Panc1 (cell line): ENCODE results near the gene SLC22A23. TPM values are rescaled to one million over a fixed set of nuclear protein-coding genes. Genes with fewer than 3 reads are reported as not detected.

Experiments
- ATAC-seq: fragments of 200-7000 bp; cut with Tn5 transposase; 2 replicates; pipeline ENCODE4 v1.9.1; 2020; ENCODE audit warnings: mild to moderate bottlenecking, moderate library complexity
- BruUV-seq: library from RNA; stranded (reverse); fragments of 400-500 nt; replicated peaks from 2 replicates; lab custom pipeline; 2021; lab: Mats Ljungman, UMichigan
- CTCF ChIA-PET: fragments of 300-600 bp; sonication (Branson Sonifier 250); formaldehyde crosslinking; loops from one replicate; lab custom pipeline; 2022; ENCODE audit warnings: antibody characterized with exemption; lab: Charles Lee
- POLR2A ChIA-PET: fragments of 300-600 bp; sonication (Branson Sonifier 250); formaldehyde crosslinking; loops from one replicate; lab custom pipeline; 2022; ENCODE audit warnings: antibody characterized with exemption; lab: Charles Lee
- DNase-seq: peaks from one replicate; pipeline ENCODE4 v3.0.0-alpha.2; 2010; ENCODE audit warnings: low read depth, low spot score
- H3K27ac ChIP-seq: 2 replicates; pipeline ENCODE4 v1.5.1; 2011; ENCODE audit warnings: mild to moderate bottlenecking, low read length, inconsistent platforms
- H3K27me3 ChIP-seq: fragments of 200-500 bp; sonication (Bioruptor generic); 2 replicates; pipeline ENCODE4 v1.6.0; 2014; ENCODE audit warnings: low read length, inconsistent platforms; ENCODE audit not compliant: control insufficient read depth, insufficient read depth
- H3K36me3 ChIP-seq: fragments of 200-500 bp; sonication (Bioruptor generic); 2 replicates; pipeline ENCODE4 v1.5.1; 2014; ENCODE audit warnings: inconsistent platforms, mild to moderate bottlenecking, low read length, moderate library complexity; ENCODE audit not compliant: control insufficient read depth, insufficient read depth
- H3K4me1 ChIP-seq: 2 replicates; pipeline ENCODE4 v1.5.1; 2011; ENCODE audit warnings: inconsistent platforms, mild to moderate bottlenecking, low read length, moderate library complexity; ENCODE audit not compliant: control insufficient read depth, insufficient read depth
- H3K4me3 ChIP-seq, 2 experiments: 2 replicates each; pipeline ENCODE4 v1.5.1; 2011 to 2012; ENCODE audit warnings: low read depth in 2 of 2, low read length in 2 of 2, mild to moderate bottlenecking in 2 of 2, inconsistent platforms in 1 of 2, moderate library complexity in 1 of 2
- H3K9me3 ChIP-seq: fragments of 200-500 bp; sonication (Bioruptor generic); 2 replicates; pipeline ENCODE4 v1.5.1; 2014; ENCODE audit warnings: low read depth, mild to moderate bottlenecking, inconsistent platforms, low read length, moderate library complexity; ENCODE audit not compliant: control insufficient read depth, insufficient read depth
- POLR2AphosphoS5 ChIP-seq: IDR thresholded peaks from 2 replicates; pipeline ENCODE4 v1.6.1; 2012; ENCODE audit warnings: mild to moderate bottlenecking, low read depth, low read length, moderate library complexity
- SIN3A ChIP-seq: IDR thresholded peaks from 2 replicates; pipeline ENCODE4 v1.6.1; 2012; ENCODE audit warnings: low read depth, mild to moderate bottlenecking, low read length, moderate library complexity, borderline replicate concordance; ENCODE audit not compliant: insufficient read depth
- TCF7L2 ChIP-seq: IDR thresholded peaks from 2 replicates; pipeline ENCODE4 v1.6.1; 2011; ENCODE audit warnings: mild to moderate bottlenecking, low read depth, low read length, inconsistent platforms
- in situ Hi-C: cut with HindIII; loops from 2 replicates; pipeline ENCODE4 v1.10.0; 2016; ENCODE audit warnings: low sequenced_read_pairs, low pct_unique_long_range_greater_than_20kb
- intact Hi-C: fragments of 100-400 bp; cut with micrococcal nuclease; formaldehyde crosslinking; loops from one replicate; pipeline ENCODE4 v1.10.0; 2022; ENCODE audit not compliant: unreplicated experiment
- total RNA-seq: library from RNA; stranded (reverse); gene quantifications from one replicate; pipeline ENCODE4 v1.2.1, GENCODE V29; 2021; ENCODE audit not compliant: unreplicated experiment
- TF ChIP-seq, protein P1 (sequence below), 2 experiments: IDR thresholded peaks; 2 replicates each; pipeline ENCODE4 v1.6.1; 2011 to 2012; ENCODE audit warnings: low read depth in 2 of 2, control low read depth in 1 of 2, low read length in 1 of 2, mild to moderate bottlenecking in 1 of 2, moderate library complexity in 1 of 2; ENCODE audit not compliant: insufficient read depth in 1 of 2
- TF ChIP-seq, protein P2 (sequence below): fragments of 450-650 bp; IDR thresholded peaks from 2 replicates; pipeline ENCODE4 v1.5.1; 2017; ENCODE audit warnings: mild to moderate bottlenecking

SLC22A23 gene
- total RNA-seq, 1 experiment from 2014 or later: 4.5 TPM

- H3K27ac ChIP-seq: no peak overlapping the region
- BruUV-seq: no TSS peak
- intact Hi-C loops: no loop called here
- in situ Hi-C loops: no loop called here
- TF ChIP-seq POLR2AphosphoS5: no peak
- TF ChIP-seq, protein P1, sequence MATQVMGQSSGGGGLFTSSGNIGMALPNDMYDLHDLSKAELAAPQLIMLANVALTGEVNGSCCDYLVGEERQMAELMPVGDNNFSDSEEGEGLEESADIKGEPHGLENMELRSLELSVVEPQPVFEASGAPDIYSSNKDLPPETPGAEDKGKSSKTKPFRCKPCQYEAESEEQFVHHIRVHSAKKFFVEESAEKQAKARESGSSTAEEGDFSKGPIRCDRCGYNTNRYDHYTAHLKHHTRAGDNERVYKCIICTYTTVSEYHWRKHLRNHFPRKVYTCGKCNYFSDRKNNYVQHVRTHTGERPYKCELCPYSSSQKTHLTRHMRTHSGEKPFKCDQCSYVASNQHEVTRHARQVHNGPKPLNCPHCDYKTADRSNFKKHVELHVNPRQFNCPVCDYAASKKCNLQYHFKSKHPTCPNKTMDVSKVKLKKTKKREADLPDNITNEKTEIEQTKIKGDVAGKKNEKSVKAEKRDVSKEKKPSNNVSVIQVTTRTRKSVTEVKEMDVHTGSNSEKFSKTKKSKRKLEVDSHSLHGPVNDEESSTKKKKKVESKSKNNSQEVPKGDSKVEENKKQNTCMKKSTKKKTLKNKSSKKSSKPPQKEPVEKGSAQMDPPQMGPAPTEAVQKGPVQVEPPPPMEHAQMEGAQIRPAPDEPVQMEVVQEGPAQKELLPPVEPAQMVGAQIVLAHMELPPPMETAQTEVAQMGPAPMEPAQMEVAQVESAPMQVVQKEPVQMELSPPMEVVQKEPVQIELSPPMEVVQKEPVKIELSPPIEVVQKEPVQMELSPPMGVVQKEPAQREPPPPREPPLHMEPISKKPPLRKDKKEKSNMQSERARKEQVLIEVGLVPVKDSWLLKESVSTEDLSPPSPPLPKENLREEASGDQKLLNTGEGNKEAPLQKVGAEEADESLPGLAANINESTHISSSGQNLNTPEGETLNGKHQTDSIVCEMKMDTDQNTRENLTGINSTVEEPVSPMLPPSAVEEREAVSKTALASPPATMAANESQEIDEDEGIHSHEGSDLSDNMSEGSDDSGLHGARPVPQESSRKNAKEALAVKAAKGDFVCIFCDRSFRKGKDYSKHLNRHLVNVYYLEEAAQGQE (IDR thresholded peaks at IDR 0.05; ENCODE audit: insufficient read depth in 1 of 2, low read depth in 2 of 2, low read length in 1 of 2): no peak
- TF ChIP-seq, protein P2, sequence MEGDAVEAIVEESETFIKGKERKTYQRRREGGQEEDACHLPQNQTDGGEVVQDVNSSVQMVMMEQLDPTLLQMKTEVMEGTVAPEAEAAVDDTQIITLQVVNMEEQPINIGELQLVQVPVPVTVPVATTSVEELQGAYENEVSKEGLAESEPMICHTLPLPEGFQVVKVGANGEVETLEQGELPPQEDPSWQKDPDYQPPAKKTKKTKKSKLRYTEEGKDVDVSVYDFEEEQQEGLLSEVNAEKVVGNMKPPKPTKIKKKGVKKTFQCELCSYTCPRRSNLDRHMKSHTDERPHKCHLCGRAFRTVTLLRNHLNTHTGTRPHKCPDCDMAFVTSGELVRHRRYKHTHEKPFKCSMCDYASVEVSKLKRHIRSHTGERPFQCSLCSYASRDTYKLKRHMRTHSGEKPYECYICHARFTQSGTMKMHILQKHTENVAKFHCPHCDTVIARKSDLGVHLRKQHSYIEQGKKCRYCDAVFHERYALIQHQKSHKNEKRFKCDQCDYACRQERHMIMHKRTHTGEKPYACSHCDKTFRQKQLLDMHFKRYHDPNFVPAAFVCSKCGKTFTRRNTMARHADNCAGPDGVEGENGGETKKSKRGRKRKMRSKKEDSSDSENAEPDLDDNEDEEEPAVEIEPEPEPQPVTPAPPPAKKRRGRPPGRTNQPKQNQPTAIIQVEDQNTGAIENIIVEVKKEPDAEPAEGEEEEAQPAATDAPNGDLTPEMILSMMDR: no peak
- TF ChIP-seq SIN3A: no peak
- no peak for TF ChIP-seq TCF7L2
- H3K4me3 ChIP-seq: no peak overlapping the region
- no peaks in the 10 kb centered on the region for H3K4me1 ChIP-seq
- no peaks in the 10 kb centered on the region for H3K9me3 ChIP-seq
- ATAC-seq: no peak
- POLR2A ChIA-PET: no interaction called here
- CTCF ChIA-PET: no interaction called here
- H3K27me3 ChIP-seq: no peaks in the 10 kb centered on the region
- DNase-seq: no peak
- no peaks in the 10 kb centered on the region for H3K36me3 ChIP-seq
These were observed 79.8 kb downstream of the SLC22A23 start for GRCh38 chr6:3376893-3377535.

GRCh38 chr6:3376064-3376463 is 80.8 kb downstream of the SLC22A23 start:
- no peaks in the 10 kb centered on the region for H3K9me3 ChIP-seq
- no peak for ATAC-seq
- no TSS peak for BruUV-seq
- no peaks in the 10 kb centered on the region for H3K36me3 ChIP-seq
- H3K4me3 ChIP-seq: no peak overlapping the region
- H3K27ac ChIP-seq: no peak overlapping the region
- DNase-seq: no peak
- no peaks in the 10 kb centered on the region for H3K27me3 ChIP-seq
- in situ Hi-C loops: no loop called here
- POLR2A ChIA-PET: no interaction called here
- H3K4me1 ChIP-seq: no peaks in the 10 kb centered on the region
- TF ChIP-seq, protein P1 (IDR thresholded peaks at IDR 0.05; ENCODE audit: insufficient read depth in 1 of 2, low read depth in 2 of 2, low read length in 1 of 2): no peak
- TF ChIP-seq POLR2AphosphoS5: no peak
- TF ChIP-seq SIN3A: no peak
- no peak for TF ChIP-seq TCF7L2
- TF ChIP-seq, protein P2: no peak
- CTCF ChIA-PET: no interaction called here
- intact Hi-C loops: no loop called here
